Tibial nerve (tissue), 3 donors: ENCODE measurements around the gene CLN6.
"Not testable (repeated sequence)": the region's sequence is repeated elsewhere in the genome, so short reads cannot be mapped to it uniquely, and the experiment has no call there.

Source experiments
- POLR2A ChIP-seq, 2 donors: fragments of 450-650 bp; IDR thresholded peaks; one replicate each; pipeline ENCODE4 v1.6.1; 2017; ENCODE audit warnings: antibody characterized with exemption in 2 of 2, mild to moderate bottlenecking in 2 of 2, moderate library complexity in 2 of 2
- TF ChIP-seq, protein P1 (sequence below), 5 experiments: fragments of 200-600 bp in 3 of 5; fragments of 450-650 bp in 2 of 5; sonication (generic) in 3 of 5; IDR thresholded peaks; one replicate each; pipeline ENCODE4 v1.5.1; 2016 to 2019; ENCODE audit warnings: antibody characterized with exemption in 5 of 5, mild to moderate bottlenecking in 3 of 5, moderate library complexity in 2 of 5

DNA sequence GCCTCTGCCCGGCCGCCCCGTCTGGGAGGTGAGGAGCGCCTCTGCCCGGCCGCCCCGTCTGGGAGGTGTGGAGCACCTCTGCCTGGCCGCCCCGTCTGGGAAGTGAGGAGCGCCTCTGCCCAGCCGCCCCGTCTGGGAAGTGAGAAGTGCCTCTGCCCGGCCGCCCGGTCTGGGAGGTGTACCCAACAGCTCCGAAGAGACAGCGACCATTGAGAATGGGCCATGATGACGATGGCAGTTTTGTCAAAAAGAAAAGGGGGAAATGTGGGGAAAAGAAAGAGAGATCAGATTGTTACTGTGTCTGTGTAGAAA, 7.1 kb downstream of the CLN6 start:
- TF ChIP-seq, protein P1, sequence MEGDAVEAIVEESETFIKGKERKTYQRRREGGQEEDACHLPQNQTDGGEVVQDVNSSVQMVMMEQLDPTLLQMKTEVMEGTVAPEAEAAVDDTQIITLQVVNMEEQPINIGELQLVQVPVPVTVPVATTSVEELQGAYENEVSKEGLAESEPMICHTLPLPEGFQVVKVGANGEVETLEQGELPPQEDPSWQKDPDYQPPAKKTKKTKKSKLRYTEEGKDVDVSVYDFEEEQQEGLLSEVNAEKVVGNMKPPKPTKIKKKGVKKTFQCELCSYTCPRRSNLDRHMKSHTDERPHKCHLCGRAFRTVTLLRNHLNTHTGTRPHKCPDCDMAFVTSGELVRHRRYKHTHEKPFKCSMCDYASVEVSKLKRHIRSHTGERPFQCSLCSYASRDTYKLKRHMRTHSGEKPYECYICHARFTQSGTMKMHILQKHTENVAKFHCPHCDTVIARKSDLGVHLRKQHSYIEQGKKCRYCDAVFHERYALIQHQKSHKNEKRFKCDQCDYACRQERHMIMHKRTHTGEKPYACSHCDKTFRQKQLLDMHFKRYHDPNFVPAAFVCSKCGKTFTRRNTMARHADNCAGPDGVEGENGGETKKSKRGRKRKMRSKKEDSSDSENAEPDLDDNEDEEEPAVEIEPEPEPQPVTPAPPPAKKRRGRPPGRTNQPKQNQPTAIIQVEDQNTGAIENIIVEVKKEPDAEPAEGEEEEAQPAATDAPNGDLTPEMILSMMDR (IDR thresholded peaks at IDR 0.05) = not testable (repeated sequence)
- TF ChIP-seq POLR2A (IDR thresholded peaks at IDR 0.05) = not testable (repeated sequence)
